Activated naive CD4-positive, alpha-beta T cell treated with anti-CD3 and anti-CD28 coated beads, Interleukin-2, amount 50 U/mL, for 72 hours (primary cell): ENCODE results near the gene CATSPER4. TPM values are rescaled to one million over a fixed set of nuclear protein-coding genes. Genes with fewer than 3 reads are reported as not detected.

Experiments used
- ATAC-seq, 2 donors: fragments of 150-1000 bp; cut with Tn5 transposase; 2 replicates each; pipeline ENCODE4 v1.10.0; 2021; ENCODE audit warnings: mild to moderate bottlenecking in 2 of 2, moderate library complexity in 2 of 2
- DNase-seq, 2 donors: peaks; one replicate each; pipeline ENCODE4 v3.0.0; 2021 to 2022; ENCODE audit warnings: low spot score in 2 of 2
- H3K27ac Mint-ChIP-seq, 2 donors: one replicate each; pipeline ENCODE4 v1.8.0; 2022; ENCODE audit warnings: mild to moderate bottlenecking in 2 of 2, mixed read lengths in 2 of 2
- H3K36me3 Mint-ChIP-seq, 2 donors: one replicate each; pipeline ENCODE4 v1.8.0; 2022; ENCODE audit warnings: mixed read lengths in 2 of 2
- H3K9me3 Mint-ChIP-seq, 2 donors: one replicate each; pipeline ENCODE4 v1.8.0; 2022; ENCODE audit warnings: mixed read lengths in 2 of 2
- total RNA-seq, 2 donors: library from RNA; stranded (reverse); gene quantifications; one replicate each; pipeline ENCODE4 v1.2.3, GENCODE V29; 2022

CATSPER4 gene
- total RNA-seq, 2 donors from 2014 or later = not detected

- Mint-ChIP-seq H3K9me3 (no peaks in the 10 kb centered on the region), H3K27ac (no peak overlapping the region), H3K36me3 (no peaks in the 10 kb centered on the region)
- no peak for ATAC-seq
- DNase-seq = no peak
Measured at GRCh38 chr1:26180010-26180506, 10.3 kb upstream of the CATSPER4 start.

- no peaks in the 10 kb centered on the region for H3K9me3 Mint-ChIP-seq
- ATAC-seq = peak; percentile 83 to 92
- DNase-seq = no peak
- H3K36me3 Mint-ChIP-seq = no peaks in the 10 kb centered on the region
- no peak overlapping the region for H3K27ac Mint-ChIP-seq
Measured at GRCh38 chr1:26181586-26182382, 8.6 kb upstream of the CATSPER4 start.

GRCh38 chr1:26182383-26182696 is 8.1 kb upstream of the CATSPER4 start:
- H3K27ac Mint-ChIP-seq = no peak overlapping the region
- ATAC-seq (no peak), DNase-seq (no peak)
- no peaks in the 10 kb centered on the region for H3K9me3 Mint-ChIP-seq
- H3K36me3 Mint-ChIP-seq = no peaks in the 10 kb centered on the region

GRCh38 chr1:26184086-26184485 is 6.3 kb upstream of the CATSPER4 start:
- DNase-seq (no peak), ATAC-seq (no peak)
- H3K27ac Mint-ChIP-seq = peak overlapping the region in 1 of 2 donors; percentile 77
- H3K36me3 Mint-ChIP-seq = no peaks in the 10 kb centered on the region
- no peaks in the 10 kb centered on the region for H3K9me3 Mint-ChIP-seq

- DNase-seq (no peak), ATAC-seq (no peak)
- H3K27ac Mint-ChIP-seq = peak overlapping the region in 1 of 2 donors; percentile 44
- H3K9me3 Mint-ChIP-seq = no peaks in the 10 kb centered on the region
- H3K36me3 Mint-ChIP-seq = no peaks in the 10 kb centered on the region
Measured at GRCh38 chr1:26184883-26185282, 5.5 kb upstream of the CATSPER4 start.

GRCh38 chr1:26187882-26188281 is 2.5 kb upstream of the CATSPER4 start:
- ATAC-seq = no peak
- H3K36me3 Mint-ChIP-seq = no peaks in the 10 kb centered on the region
- no peak for DNase-seq
- no peaks in the 10 kb centered on the region for H3K9me3 Mint-ChIP-seq
- no peak overlapping the region for H3K27ac Mint-ChIP-seq

GRCh38 chr1:26188477-26188876 is 1.9 kb upstream of the CATSPER4 start:
- no peaks in the 10 kb centered on the region for H3K9me3 Mint-ChIP-seq
- H3K36me3 Mint-ChIP-seq = no peaks in the 10 kb centered on the region
- ATAC-seq (no peak), DNase-seq (no peak)
- H3K27ac Mint-ChIP-seq = no peak overlapping the region

- peak overlapping the region in 1 of 2 donors; percentile 18 for H3K27ac Mint-ChIP-seq
- ATAC-seq = no peak
- H3K9me3 Mint-ChIP-seq = no peaks in the 10 kb centered on the region
- DNase-seq = no peak
- H3K36me3 Mint-ChIP-seq = no peaks in the 10 kb centered on the region
Measured at GRCh38 chr1:26189331-26189730, 1.1 kb upstream of the CATSPER4 start.

GRCh38 chr1:26189751-26190275 is 589 bp upstream of the CATSPER4 start:
- ATAC-seq (no peak), DNase-seq (no peak)
- H3K36me3 Mint-ChIP-seq = no peaks in the 10 kb centered on the region
- peak overlapping the region in 1 of 2 donors; percentile 18 for H3K27ac Mint-ChIP-seq
- no peaks in the 10 kb centered on the region for H3K9me3 Mint-ChIP-seq

- Mint-ChIP-seq H3K36me3 (no peaks in the 10 kb centered on the region), H3K27ac (peak overlapping the region; percentile 22 to 28), H3K9me3 (no peaks in the 10 kb centered on the region)
- DNase-seq = no peak
- ATAC-seq = peak; percentile 57 to 84
Measured at GRCh38 chr1:26191739-26192138, 1.3 kb downstream of the CATSPER4 start.

- Mint-ChIP-seq H3K9me3 (no peaks in the 10 kb centered on the region), H3K36me3 (no peaks in the 10 kb centered on the region), H3K27ac (no peak overlapping the region)
- DNase-seq = no peak
- no peak for ATAC-seq
Measured at GRCh38 chr1:26195805-26196204, 5.4 kb downstream of the CATSPER4 start.

- DNase-seq = no peak
- ATAC-seq = no peak
- H3K9me3 Mint-ChIP-seq = no peaks in the 10 kb centered on the region
- H3K27ac Mint-ChIP-seq = no peak overlapping the region
- no peaks in the 10 kb centered on the region for H3K36me3 Mint-ChIP-seq
Measured at GRCh38 chr1:26197301-26197700, 6.9 kb downstream of the CATSPER4 start.

- ATAC-seq (no peak), DNase-seq (no peak)
- H3K36me3 Mint-ChIP-seq = no peaks in the 10 kb centered on the region
- H3K9me3 Mint-ChIP-seq = no peaks in the 10 kb centered on the region
- no peak overlapping the region for H3K27ac Mint-ChIP-seq
Measured at GRCh38 chr1:26197813-26198212, 7.4 kb downstream of the CATSPER4 start.

- no peaks in the 10 kb centered on the region for H3K9me3 Mint-ChIP-seq
- DNase-seq (no peak), ATAC-seq (no peak)
- no peaks in the 10 kb centered on the region for H3K36me3 Mint-ChIP-seq
- peak overlapping the region in 1 of 2 donors; percentile 31 for H3K27ac Mint-ChIP-seq
Measured at GRCh38 chr1:26200413-26200812, 10.0 kb downstream of the CATSPER4 start.

- no peaks in the 10 kb centered on the region for H3K9me3 Mint-ChIP-seq
- H3K36me3 Mint-ChIP-seq = no peaks in the 10 kb centered on the region
- no peak overlapping the region for H3K27ac Mint-ChIP-seq
- ATAC-seq = no peak
- no peak for DNase-seq
Measured at GRCh38 chr1:26203642-26204318, 13.4 kb downstream of the CATSPER4 start.

GRCh38 chr1:26210147-26210870 is 19.9 kb downstream of the CATSPER4 start:
- H3K27ac Mint-ChIP-seq = no peak overlapping the region
- H3K36me3 Mint-ChIP-seq = no peaks in the 10 kb centered on the region
- H3K9me3 Mint-ChIP-seq = no peaks in the 10 kb centered on the region

GRCh38 chr1:26212726-26213125 is 22.3 kb downstream of the CATSPER4 start:
- DNase-seq (no peak), ATAC-seq (no peak)
- Mint-ChIP-seq H3K9me3 (no peaks in the 10 kb centered on the region), H3K27ac (no peak overlapping the region), H3K36me3 (no peaks in the 10 kb centered on the region)

More at GRCh38 chr1:26210147-26210870, 19.9 kb downstream of the CATSPER4 start:
- DNase-seq (no peak), ATAC-seq (no peak)
